ENCODE results near the gene KAZN. TPM values are rescaled to one million over a fixed set of nuclear protein-coding genes. Genes with fewer than 3 reads are reported as not detected.

Gene KAZN
- total RNA-seq, 1 donor from 2014 or later = 2.8 TPM

DNA sequence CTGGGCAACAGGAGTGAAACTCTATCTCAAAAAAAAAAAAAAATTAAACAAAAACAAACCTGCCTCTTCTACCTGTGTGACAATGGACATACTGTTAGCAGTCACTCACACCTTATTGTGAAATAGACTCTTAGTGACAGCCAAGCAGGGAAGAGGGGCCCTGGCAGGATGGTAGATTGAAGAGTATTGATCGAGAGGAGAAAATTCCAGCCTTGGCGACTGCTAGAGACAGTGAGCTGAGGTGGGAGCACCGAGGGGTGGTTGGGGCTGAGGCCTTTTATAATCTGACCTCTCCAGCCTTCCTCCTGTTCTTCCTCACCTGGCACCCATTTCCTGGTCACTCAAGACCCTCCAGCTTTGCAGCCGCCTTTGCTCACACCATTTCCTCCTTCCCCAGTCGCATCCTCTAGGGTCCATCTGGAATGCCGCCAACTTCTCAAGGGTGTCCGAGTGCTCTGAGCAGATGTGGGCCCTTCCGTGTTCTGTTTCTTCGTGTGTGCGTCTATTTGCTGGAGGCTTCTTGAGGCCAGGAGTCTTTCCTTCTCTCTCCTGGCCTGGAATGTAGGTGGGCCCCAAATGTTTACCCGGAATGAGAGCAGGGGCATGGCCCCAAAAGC is 358.2 kb downstream of the KAZN start:
- H3K27me3 ChIP-seq (ENCODE audit: control insufficient read depth, insufficient read depth, low read length) = no peaks in the 10 kb centered on the region
- TF ChIP-seq, protein P1, sequence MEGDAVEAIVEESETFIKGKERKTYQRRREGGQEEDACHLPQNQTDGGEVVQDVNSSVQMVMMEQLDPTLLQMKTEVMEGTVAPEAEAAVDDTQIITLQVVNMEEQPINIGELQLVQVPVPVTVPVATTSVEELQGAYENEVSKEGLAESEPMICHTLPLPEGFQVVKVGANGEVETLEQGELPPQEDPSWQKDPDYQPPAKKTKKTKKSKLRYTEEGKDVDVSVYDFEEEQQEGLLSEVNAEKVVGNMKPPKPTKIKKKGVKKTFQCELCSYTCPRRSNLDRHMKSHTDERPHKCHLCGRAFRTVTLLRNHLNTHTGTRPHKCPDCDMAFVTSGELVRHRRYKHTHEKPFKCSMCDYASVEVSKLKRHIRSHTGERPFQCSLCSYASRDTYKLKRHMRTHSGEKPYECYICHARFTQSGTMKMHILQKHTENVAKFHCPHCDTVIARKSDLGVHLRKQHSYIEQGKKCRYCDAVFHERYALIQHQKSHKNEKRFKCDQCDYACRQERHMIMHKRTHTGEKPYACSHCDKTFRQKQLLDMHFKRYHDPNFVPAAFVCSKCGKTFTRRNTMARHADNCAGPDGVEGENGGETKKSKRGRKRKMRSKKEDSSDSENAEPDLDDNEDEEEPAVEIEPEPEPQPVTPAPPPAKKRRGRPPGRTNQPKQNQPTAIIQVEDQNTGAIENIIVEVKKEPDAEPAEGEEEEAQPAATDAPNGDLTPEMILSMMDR (IDR thresholded peaks at IDR 0.05; ENCODE audit: insufficient read depth, low read length, poor library complexity, severe bottlenecking) = no peak
- no peak overlapping the region for H3K4me3 ChIP-seq (ENCODE audit: low read depth, low read length)
- no peaks in the 10 kb centered on the region for H3K36me3 ChIP-seq (ENCODE audit: control insufficient read depth, insufficient read depth, low read length)
- DNase-seq (ENCODE audit: low read depth) = no peak

DNA sequence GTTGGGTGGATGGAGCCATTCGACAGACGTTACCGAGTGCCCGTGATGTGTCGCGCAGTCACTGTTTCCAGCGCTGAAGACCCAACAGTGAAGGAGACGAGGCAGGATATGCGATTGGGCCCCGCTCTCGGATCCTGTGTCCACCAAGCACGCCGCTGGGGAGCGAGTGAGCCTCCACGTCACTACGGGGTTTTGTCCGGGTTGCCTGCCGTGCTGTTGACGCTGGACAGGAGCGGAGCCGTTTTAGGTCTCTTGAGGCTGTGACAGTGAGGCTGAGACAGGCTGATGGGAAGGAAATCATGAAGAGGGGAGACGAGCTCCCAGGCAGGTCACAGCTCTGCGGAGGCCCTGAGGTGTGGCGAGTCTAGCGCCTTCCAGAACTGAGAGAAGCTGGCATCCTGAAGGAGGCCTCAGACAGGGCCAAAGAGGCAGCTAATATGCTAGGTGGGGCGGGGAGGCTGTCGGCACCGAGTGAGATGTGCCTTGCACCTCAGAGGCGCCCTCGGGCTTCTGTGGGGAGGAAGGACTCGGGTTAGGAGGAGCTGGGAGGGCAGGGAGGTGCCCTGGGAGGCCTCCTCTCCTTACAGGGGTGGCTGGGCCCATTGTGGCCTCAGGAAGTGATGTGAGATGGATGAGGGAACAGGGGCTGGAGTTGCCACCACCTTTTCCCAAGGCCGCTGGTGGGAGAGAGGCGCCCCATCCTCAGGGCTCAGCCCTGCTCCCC is 359.1 kb downstream of the KAZN start:
- no peak for DNase-seq (ENCODE audit: low read depth)
- no peaks in the 10 kb centered on the region for H3K27me3 ChIP-seq (ENCODE audit: control insufficient read depth, insufficient read depth, low read length)
- H3K4me3 ChIP-seq (ENCODE audit: low read depth, low read length) = no peak overlapping the region
- peaks cover 2% of the 10 kb centered on the region for H3K36me3 ChIP-seq (ENCODE audit: control insufficient read depth, insufficient read depth, low read length)
- TF ChIP-seq, protein P1 (IDR thresholded peaks at IDR 0.05; ENCODE audit: insufficient read depth, low read length, poor library complexity, severe bottlenecking) = no peak

DNA sequence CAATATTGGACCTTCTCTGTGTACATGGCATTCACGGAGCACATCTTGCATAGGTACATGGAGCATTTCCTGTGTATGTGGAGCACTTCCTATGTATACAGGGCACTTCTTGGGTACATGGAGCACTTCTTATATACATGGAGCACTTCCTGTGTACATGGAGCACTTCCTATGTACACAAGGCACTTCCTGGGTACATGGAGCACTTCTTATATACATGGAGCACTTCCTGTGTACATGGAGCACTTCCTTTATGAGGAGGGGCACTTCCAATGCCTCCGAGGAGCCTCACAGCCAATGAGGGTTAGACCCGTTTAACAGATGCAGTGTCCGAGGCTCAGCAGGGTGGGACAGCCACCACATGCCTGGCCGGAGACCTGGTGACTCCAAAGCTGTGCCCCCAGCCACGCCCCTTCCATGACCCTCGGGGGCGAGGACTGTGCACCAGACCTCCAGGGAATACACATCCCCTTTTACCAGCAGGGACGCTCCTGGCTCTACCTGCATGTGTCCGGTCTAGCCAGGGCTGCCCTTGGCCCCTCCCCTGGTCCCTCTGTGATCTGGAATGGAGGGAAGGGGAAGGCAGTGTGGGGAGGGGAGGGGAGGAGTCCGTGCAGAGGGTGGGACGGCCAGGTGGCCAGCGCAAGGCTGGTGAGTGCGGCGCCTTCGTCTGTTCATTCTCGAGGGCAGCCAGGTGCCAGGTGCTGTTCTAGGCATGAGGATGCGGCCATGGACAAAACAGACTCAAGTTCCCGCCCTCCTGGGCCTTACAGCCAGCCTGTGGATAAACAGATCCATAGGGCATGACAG is 360.0 kb downstream of the KAZN start:
- peaks cover 2% of the 10 kb centered on the region for H3K36me3 ChIP-seq (ENCODE audit: control insufficient read depth, insufficient read depth, low read length)
- DNase-seq (ENCODE audit: low read depth) = no peak
- no peaks in the 10 kb centered on the region for H3K27me3 ChIP-seq (ENCODE audit: control insufficient read depth, insufficient read depth, low read length)
- H3K4me3 ChIP-seq (ENCODE audit: low read depth, low read length) = no peak overlapping the region
- TF ChIP-seq, protein P1 (IDR thresholded peaks at IDR 0.05; ENCODE audit: insufficient read depth, low read length, poor library complexity, severe bottlenecking) = no peak

DNA sequence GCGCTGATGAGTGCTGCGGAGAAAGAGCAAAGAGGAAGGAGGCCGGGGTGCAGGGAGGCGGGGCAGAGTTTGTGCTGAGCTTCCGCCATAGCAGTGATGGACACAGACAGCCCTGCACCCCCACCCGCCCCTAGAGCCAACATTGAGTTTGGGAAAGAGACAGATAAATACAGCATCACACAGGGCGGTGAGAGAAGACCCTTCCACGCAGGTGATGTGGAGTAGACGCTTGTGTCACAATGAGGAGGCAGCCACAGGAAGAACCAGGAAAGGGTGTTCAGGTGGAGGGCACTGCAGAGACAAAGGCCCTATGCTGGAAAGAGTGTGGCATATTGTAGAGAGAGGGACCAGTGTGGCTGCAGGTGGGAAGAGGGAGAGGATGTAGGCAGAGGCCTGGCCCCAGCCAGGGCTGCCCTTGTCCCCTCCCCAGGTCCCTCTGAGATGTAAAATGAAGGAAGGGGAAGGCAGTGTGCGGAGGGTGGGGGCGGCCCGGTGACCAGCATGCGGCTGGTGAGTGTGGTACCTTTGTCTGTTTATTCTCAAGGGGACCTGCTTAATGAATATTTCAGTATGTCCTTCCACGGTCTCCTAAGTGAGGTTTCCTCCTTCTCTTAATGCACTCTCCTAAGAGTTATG is 360.7 kb downstream of the KAZN start:
- Histone ChIP-seq H3K27me3 (ENCODE audit: control insufficient read depth, insufficient read depth, low read length) (no peaks in the 10 kb centered on the region), H3K36me3 (ENCODE audit: control insufficient read depth, insufficient read depth, low read length) (peaks cover 2% of the 10 kb centered on the region), H3K4me3 (ENCODE audit: low read depth, low read length) (no peak overlapping the region)
- no peak for DNase-seq (ENCODE audit: low read depth)
- TF ChIP-seq, protein P1 (IDR thresholded peaks at IDR 0.05; ENCODE audit: insufficient read depth, low read length, poor library complexity, severe bottlenecking) = no peak

DNA sequence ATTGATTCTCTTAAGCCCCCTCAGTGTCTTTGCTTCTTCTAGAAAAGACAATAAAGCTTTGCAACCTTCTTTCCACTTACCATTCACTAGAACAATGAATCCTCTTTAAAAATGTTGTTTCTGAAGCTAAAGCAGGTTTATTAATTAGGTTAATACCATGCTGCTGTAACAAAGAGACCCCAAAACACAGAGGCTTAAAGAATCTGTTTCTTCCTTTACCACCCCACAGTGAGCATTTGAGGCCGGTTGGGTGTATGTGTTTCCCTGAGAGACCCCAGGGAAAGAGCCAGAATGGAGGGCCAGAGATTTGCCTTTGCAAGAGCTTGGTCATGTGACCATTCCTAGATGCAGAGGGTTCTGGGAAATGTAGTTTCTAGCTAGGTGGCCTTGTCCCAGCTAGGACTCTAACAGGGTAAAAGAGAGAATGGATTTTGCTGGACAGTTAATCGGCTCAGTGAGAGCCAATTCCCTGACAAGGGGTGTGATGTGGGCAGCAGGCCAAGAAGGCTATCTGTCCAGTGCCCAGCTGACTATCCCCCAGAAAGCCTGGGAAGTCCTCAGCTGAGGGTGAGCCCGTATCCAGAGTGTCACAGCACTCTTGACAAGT is 363.3 kb downstream of the KAZN start:
- TF ChIP-seq, protein P1 (IDR thresholded peaks at IDR 0.05; ENCODE audit: insufficient read depth, low read length, poor library complexity, severe bottlenecking) = no peak
- Histone ChIP-seq H3K4me3 (ENCODE audit: low read depth, low read length) (no peak overlapping the region), H3K36me3 (ENCODE audit: control insufficient read depth, insufficient read depth, low read length) (peaks cover 2% of the 10 kb centered on the region), H3K27me3 (ENCODE audit: control insufficient read depth, insufficient read depth, low read length) (no peaks in the 10 kb centered on the region)
- DNase-seq (ENCODE audit: low read depth) = no peak

Measured in kidney epithelial cell (primary cell).